Mucosa of rectum (tissue), 2 donors: ENCODE results near the gene F11R.
"Not testable (repeated sequence)": the region's sequence is repeated elsewhere in the genome, so short reads cannot be mapped to it uniquely, and the experiment has no call there.

ENCODE experiments used
- H3K27ac ChIP-seq, 2 donors: one replicate each; pipeline ENCODE4 v1.7.0; 2013; ENCODE audit warnings: inconsistent platforms in 2 of 2, low read depth in 2 of 2, low read length in 2 of 2
- H3K27me3 ChIP-seq, 2 donors: one replicate each; pipeline ENCODE4 v1.7.0; 2013; ENCODE audit warnings: low read length in 2 of 2; ENCODE audit not compliant: control insufficient read depth in 2 of 2, insufficient read depth in 2 of 2
- H3K36me3 ChIP-seq, 2 donors: one replicate each; pipeline ENCODE4 v1.7.0; 2013; ENCODE audit warnings: low read length in 2 of 2; ENCODE audit not compliant: control insufficient read depth in 2 of 2, insufficient read depth in 2 of 2
- H3K4me1 ChIP-seq, 2 donors: one replicate each; pipeline ENCODE4 v1.7.0; 2013; ENCODE audit warnings: low read length in 2 of 2, mild to moderate bottlenecking in 1 of 2; ENCODE audit not compliant: control insufficient read depth in 2 of 2, insufficient read depth in 2 of 2
- H3K4me3 ChIP-seq, 2 donors: one replicate each; pipeline ENCODE4 v1.7.0; 2013; ENCODE audit warnings: low read length in 2 of 2
- H3K9ac ChIP-seq, 2 donors: one replicate each; pipeline ENCODE4 v1.7.0; 2013; ENCODE audit warnings: low read length in 2 of 2, low read depth in 1 of 2, mild to moderate bottlenecking in 1 of 2
- H3K9me3 ChIP-seq, 2 donors: one replicate each; pipeline ENCODE4 v1.7.0; 2013; ENCODE audit warnings: low read length in 2 of 2; ENCODE audit not compliant: control insufficient read depth in 2 of 2
- donor health status: healthy.
- donor health status: Normal muscosa, but diverticular disease.

F11R gene

GRCh38 chr1:161020509-161021164 is at the start of gene F11R:
TSS of gene F11R (minus strand) at chr1:161021152. CDS start at chr1:161021073, 79 bp downstream.
- Histone ChIP-seq H3K4me1 (peaks cover 16 to 41% of the 10 kb centered on the region in 2 donors), H3K27me3 (no peaks in the 10 kb centered on the region), H3K27ac (peak within 1 kb of the TSS; percentile 94 to 95), H3K9ac (peak within 1 kb of the TSS; percentile 93 to 97), H3K36me3 (no peaks in the 10 kb centered on the region), H3K4me3 (peak within 1 kb of the TSS; percentile 81 to 97), H3K9me3 (no peaks in the 10 kb centered on the region)

- Histone ChIP-seq H3K27me3 (no peaks in the 10 kb centered on the region), H3K9ac (peak within 1 kb of the TSS; percentile 33 to 68), H3K27ac (peak within 1 kb of the TSS; percentile 64 to 90)
Observed at GRCh38 chr1:161069731-161070270, 48.8 kb upstream of the F11R start, which contains the start of gene ARHGAP30. TSS of gene ARHGAP30 (minus strand) at chr1:161069891. CDS start at chr1:161069624, 267 bp downstream.

GRCh38 chr1:161069241-161069640 is 48.3 kb upstream of the F11R start:
- Histone ChIP-seq H3K9me3 (no peaks in the 10 kb centered on the region), H3K27me3 (no peaks in the 10 kb centered on the region), H3K9ac (peak overlapping the region; percentile 33 to 68), H3K4me3 (peak overlapping the region; percentile 59 to 75), H3K36me3 (no peaks in the 10 kb centered on the region), H3K27ac (peak overlapping the region; percentile 64 to 90), H3K4me1 (peaks cover 6 to 8% of the 10 kb centered on the region in 2 donors)

More at GRCh38 chr1:161069731-161070270, 48.8 kb upstream of the F11R start, which contains the start of gene ARHGAP30:
- peaks cover 0 to under 1% of the 10 kb centered on the region in 2 donors for H3K36me3 ChIP-seq
- H3K9me3 ChIP-seq = no peaks in the 10 kb centered on the region
- H3K4me1 ChIP-seq = peaks cover 6 to 8% of the 10 kb centered on the region in 2 donors
- peak within 1 kb of the TSS; percentile 59 to 75 for H3K4me3 ChIP-seq

DNA sequence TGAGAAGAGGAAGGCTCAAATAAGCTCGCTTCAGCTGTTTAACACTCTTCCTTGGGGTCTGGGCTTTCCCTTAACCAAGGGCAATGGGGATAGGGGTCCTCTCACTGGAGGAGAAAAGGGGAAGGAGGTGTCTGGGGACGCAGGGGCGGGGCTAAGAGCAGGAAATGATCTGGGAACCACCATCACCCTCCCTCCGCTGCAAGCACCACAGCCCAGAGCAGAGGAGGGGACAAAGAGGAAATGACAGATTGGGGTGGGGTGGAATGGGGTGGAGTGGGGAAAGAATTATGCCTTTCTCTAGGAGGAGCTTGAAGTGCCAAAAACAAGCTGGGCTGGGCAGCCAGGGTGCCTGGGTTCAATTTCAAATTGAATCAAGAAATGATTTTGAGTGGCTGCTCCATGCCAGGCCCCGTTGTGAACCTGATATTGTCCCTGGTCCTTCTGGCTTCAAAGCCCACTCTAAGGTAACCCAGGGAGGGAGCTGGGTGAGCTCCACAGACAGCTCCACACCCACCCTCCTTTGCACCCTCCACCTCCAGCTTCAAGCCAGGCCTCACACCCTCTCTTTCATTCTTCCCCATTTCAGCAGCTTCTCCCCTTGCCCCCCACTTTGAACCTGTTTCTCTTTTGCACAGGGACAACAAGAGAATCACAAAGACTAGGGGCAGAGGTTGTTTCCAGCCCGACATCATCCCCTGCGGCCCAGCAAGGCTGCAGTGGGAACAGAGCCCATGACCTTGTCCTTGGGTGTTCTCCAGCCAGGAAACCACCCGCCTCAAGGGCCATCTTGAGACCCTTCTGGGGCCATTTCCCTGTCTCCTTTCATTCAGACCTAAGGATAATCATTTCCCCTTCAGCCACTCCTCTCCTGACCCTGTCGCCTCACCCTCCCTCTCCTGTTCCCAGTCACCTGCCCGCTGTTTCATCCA is 47.6 kb upstream of the F11R start:
- Histone ChIP-seq H3K9me3 (no peaks in the 10 kb centered on the region), H3K9ac (peak overlapping the region; percentile 33 to 68), H3K27ac (peak overlapping the region; percentile 64 to 90), H3K27me3 (no peaks in the 10 kb centered on the region), H3K4me3 (peak overlapping the region; percentile 59 to 75), H3K36me3 (no peaks in the 10 kb centered on the region), H3K4me1 (peaks cover 6 to 8% of the 10 kb centered on the region in 2 donors)

DNA sequence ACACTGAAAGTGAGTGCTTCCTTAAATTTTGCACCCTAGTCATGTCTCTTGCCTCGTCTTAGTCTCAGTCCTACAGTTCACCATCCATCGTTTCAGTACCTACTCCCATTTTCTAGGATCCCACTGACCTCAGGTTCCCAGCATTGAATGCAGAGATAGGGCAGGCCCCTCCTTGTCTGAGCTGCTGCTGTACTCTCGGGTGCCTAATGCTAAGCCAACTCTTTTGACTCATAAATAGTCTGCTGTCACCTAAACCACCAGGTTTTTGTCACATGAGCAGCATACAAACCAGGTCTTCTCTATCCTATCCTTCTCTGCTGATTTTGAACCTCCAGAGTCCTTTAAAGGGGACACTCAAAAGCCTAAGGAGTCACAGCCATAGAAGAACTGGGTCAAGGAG is 45.7 kb upstream of the F11R start:
- H3K27ac ChIP-seq = peak overlapping the region in 1 of 2 donors; percentile 11
- no peaks in the 10 kb centered on the region for H3K27me3 ChIP-seq
- H3K9ac ChIP-seq = no peak overlapping the region
- no peaks in the 10 kb centered on the region for H3K9me3 ChIP-seq
- H3K4me3 ChIP-seq = peak overlapping the region in 1 of 2 donors; percentile 4
- H3K4me1 ChIP-seq = peaks cover 6 to 8% of the 10 kb centered on the region in 2 donors
- no peaks in the 10 kb centered on the region for H3K36me3 ChIP-seq

DNA sequence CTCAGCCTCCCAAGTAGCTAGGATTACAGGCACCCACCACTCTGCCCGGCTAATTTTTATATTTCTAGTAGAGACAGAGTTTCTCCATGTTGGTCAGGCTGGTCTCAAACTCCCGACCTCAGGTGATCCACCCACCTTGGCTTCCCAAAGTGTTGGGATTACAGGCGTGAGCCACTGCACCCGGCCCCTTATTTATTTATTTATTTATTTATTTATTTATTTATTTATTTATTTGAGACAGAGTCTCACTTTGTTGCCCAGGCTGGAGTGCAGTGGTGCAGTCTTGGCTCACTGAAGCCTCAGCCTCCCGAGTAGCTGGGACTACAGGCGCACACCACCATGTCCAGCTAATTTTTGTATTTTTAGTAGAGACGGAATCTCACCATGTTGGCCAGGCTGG is 44.7 kb upstream of the F11R start:
- not testable (repeated sequence) for H3K4me3 ChIP-seq, H3K27ac ChIP-seq, H3K4me1 ChIP-seq, H3K36me3 ChIP-seq, H3K27me3 ChIP-seq, H3K9me3 ChIP-seq, H3K9ac ChIP-seq

DNA sequence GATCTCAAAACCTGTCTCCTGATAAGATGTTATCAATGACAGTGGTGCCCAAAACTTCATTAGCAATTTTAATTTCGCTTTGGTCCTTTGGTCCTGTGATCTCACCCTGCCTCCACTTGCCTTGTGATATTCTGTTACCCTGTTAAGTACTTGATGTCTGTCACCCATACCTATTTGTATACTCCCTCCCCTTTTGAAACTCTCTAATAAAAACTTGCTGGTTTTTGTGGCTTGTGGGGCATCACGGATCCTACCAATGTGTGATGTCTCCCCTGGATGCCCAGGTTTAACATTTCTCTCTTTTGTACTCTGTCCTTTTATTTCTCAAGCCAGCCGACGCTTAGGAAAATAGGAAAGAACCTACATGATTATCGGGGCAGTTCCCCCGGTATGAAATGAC is 43.0 kb upstream of the F11R start:
- H3K9ac ChIP-seq, H3K9me3 ChIP-seq, H3K27ac ChIP-seq, H3K36me3 ChIP-seq, H3K4me3 ChIP-seq, H3K4me1 ChIP-seq, H3K27me3 ChIP-seq: not testable (repeated sequence)

- H3K9me3 ChIP-seq = no peaks in the 10 kb centered on the region
- H3K27me3 ChIP-seq = no peaks in the 10 kb centered on the region
- peaks cover 0 to 2% of the 10 kb centered on the region in 2 donors for H3K4me1 ChIP-seq
- H3K4me3 ChIP-seq = no peak overlapping the region
- no peak overlapping the region for H3K9ac ChIP-seq
- no peak overlapping the region for H3K27ac ChIP-seq
- peaks cover 0 to 9% of the 10 kb centered on the region in 2 donors for H3K36me3 ChIP-seq
Observed at GRCh38 chr1:161061419-161061818, 40.5 kb upstream of the F11R start.

DNA sequence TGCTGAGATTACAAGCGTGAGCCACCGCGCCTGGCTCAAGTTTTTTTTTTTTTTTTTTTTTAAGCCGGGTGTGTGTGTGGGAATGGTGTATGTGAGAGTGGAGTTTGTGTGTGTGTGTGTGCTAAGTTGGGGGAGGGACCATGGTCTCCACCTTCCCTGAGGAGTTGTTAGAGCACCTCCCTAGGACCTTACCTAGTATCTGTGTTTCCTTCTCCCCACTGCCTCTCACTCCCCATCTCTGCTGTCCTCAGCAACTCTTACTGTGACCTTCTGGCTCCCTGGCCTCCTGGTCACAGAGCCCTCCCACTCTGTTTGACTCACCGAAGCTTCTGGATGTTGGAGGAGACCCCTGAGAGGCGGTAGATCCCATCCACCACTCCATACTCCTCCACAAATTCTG is 38.3 kb upstream of the F11R start:
- H3K4me1 ChIP-seq = no peaks in the 10 kb centered on the region
- no peak overlapping the region for H3K9ac ChIP-seq
- H3K27me3 ChIP-seq = no peaks in the 10 kb centered on the region
- H3K9me3 ChIP-seq = no peaks in the 10 kb centered on the region
- H3K4me3 ChIP-seq = no peak overlapping the region
- H3K27ac ChIP-seq = no peak overlapping the region
- peaks cover 0 to 21% of the 10 kb centered on the region in 2 donors for H3K36me3 ChIP-seq

DNA sequence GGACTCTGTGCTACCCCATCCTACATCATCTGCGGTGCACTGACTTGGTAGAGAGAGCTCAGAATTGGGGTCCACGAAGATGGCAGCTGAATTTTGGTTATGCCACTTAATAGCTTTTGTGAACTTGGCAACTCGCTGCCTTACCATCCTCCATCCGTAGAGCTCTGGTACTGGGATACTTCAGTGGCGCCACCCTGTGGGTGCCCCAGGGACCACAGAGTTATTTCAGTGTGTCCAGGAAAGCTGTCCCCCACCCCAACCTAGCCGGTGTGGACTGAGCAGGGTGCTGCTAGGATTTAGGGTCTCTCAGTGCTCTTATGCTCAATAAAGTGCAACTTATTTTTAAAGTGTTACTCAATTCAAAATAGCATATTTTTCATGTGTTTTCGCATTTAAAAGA is 33.9 kb upstream of the F11R start:
- Histone ChIP-seq H3K36me3 (peaks cover 0 to 44% of the 10 kb centered on the region in 2 donors), H3K9ac (no peak overlapping the region), H3K27ac (no peak overlapping the region), H3K4me1 (no peaks in the 10 kb centered on the region), H3K9me3 (no peaks in the 10 kb centered on the region), H3K27me3 (no peaks in the 10 kb centered on the region), H3K4me3 (no peak overlapping the region)
